Measurements from ENCODE around the gene SELENBP1. TPM values are rescaled to one million over a fixed set of nuclear protein-coding genes. Genes with fewer than 3 reads are reported as not detected.

SELENBP1 gene
- total and polyA plus RNA-seq, 2 of the 13 experiments (the other 11 are each of a cell fraction or from before 2014, with no cell fraction given), result 27.8 to 29.0 TPM

DNA sequence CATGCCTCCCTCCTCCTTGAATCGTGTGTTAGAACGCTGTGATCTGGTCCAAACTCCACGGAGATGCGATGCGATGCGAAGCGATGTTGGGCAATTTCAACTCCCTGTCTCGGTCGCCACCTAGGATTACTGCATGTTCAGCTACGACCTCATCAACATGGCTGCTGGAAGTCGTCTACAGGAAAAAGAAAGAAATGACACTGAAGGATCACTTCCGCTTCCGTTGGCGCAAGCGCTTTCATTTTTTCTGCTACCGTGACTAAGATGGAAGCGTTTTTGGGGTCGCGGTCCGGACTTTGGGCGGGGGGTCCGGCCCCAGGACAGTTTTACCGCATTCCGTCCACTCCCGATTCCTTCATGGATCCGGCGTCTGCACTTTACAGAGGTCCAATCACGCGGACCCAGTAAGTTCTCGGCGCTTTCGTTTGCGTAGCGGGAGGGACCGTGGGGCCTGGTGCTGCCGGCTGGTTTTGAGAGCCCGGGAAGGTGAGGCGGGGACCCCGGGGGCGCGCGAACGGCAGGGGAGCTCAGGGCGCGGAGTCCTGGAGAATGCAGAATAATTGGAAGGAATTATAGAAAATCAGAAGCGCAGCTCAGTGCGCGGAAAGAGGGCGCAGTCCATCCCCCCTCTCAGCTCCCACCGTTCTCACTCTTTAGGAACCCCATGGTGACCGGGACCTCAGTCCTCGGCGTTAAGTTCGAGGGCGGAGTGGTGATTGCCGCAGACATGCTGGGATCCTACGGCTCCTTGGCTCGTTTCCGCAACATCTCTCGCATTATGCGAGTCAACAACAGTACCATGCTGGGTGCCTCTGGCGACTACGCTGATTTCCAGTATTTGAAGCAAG, 27.0 kb upstream of the SELENBP1 start, which contains the start of gene PSMB4 (continued):
- TF ChIP-seq ZNF776 (CRISPR knock-in tag; IDR thresholded peaks at IDR 0.05) (no peak), FOXK2 (IDR thresholded peaks at IDR 0.05) (peak; percentile 70; the same call in 1 of the 2 replicates), ZNF350 (CRISPR knock-in tag; IDR thresholded peaks at IDR 0.05; ENCODE audit: borderline replicate concordance, low read depth) (peak; percentile 79; the same call in 1 of the 2 replicates), ZBTB3 (CRISPR knock-in tag; IDR thresholded peaks at IDR 0.05; ENCODE audit: borderline replicate concordance, low read depth) (0 out of 2 replicates have a peak, but pooled peaks have one; percentile 50), ZNF879 (CRISPR knock-in tag; IDR thresholded peaks at IDR 0.05) (no peak; the same call in 1 of the 2 replicates), MYNN (CRISPR knock-in tag; IDR thresholded peaks at IDR 0.05; ENCODE audit: low read depth) (no peak), PHB2 (IDR thresholded peaks at IDR 0.05; ENCODE audit: partially characterized antibody) (no peak), ZBTB8A (CRISPR knock-in tag; IDR thresholded peaks at IDR 0.05; ENCODE audit: borderline replicate concordance, low read depth) (no peak), NR2F1 (CRISPR knock-in tag; IDR thresholded peaks at IDR 0.05) (0 out of 4 replicates have a peak, but pooled peaks of 1 of the 2 experiments have one; percentile 12), NFIC (IDR thresholded peaks at IDR 0.05; ENCODE audit: low read length) (no peak), ZNF563 (CRISPR knock-in tag; IDR thresholded peaks at IDR 0.05) (no peak; the same call in 1 of the 2 replicates), EZH2 (conservative IDR thresholded peaks at IDR 0.05; ENCODE audit: low read depth, low read length) (no peak), ZNF549 (CRISPR knock-in tag; IDR thresholded peaks at IDR 0.05) (no peak), GTF3A (CRISPR knock-in tag; conservative IDR thresholded peaks at IDR 0.05) (no peak), FOXK1 (CRISPR knock-in tag; IDR thresholded peaks at IDR 0.05; ENCODE audit: borderline replicate concordance, low read depth) (peak; percentile 73; the same call in 1 of the 2 replicates)
- TF ChIP-seq, protein P1, sequence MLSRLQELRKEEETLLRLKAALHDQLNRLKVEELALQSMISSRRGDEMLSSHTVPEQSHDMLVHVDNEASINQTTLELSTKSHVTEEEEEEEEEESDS (CRISPR knock-in tag; IDR thresholded peaks at IDR 0.05; ENCODE audit: borderline replicate concordance), result 0 out of 2 replicates have a peak, but pooled peaks have one; percentile 62
- TF ChIP-seq, protein P2, sequence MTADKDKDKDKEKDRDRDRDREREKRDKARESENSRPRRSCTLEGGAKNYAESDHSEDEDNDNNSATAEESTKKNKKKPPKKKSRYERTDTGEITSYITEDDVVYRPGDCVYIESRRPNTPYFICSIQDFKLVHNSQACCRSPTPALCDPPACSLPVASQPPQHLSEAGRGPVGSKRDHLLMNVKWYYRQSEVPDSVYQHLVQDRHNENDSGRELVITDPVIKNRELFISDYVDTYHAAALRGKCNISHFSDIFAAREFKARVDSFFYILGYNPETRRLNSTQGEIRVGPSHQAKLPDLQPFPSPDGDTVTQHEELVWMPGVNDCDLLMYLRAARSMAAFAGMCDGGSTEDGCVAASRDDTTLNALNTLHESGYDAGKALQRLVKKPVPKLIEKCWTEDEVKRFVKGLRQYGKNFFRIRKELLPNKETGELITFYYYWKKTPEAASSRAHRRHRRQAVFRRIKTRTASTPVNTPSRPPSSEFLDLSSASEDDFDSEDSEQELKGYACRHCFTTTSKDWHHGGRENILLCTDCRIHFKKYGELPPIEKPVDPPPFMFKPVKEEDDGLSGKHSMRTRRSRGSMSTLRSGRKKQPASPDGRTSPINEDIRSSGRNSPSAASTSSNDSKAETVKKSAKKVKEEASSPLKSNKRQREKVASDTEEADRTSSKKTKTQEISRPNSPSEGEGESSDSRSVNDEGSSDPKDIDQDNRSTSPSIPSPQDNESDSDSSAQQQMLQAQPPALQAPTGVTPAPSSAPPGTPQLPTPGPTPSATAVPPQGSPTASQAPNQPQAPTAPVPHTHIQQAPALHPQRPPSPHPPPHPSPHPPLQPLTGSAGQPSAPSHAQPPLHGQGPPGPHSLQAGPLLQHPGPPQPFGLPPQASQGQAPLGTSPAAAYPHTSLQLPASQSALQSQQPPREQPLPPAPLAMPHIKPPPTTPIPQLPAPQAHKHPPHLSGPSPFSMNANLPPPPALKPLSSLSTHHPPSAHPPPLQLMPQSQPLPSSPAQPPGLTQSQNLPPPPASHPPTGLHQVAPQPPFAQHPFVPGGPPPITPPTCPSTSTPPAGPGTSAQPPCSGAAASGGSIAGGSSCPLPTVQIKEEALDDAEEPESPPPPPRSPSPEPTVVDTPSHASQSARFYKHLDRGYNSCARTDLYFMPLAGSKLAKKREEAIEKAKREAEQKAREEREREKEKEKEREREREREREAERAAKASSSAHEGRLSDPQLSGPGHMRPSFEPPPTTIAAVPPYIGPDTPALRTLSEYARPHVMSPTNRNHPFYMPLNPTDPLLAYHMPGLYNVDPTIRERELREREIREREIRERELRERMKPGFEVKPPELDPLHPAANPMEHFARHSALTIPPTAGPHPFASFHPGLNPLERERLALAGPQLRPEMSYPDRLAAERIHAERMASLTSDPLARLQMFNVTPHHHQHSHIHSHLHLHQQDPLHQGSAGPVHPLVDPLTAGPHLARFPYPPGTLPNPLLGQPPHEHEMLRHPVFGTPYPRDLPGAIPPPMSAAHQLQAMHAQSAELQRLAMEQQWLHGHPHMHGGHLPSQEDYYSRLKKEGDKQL (CRISPR knock-in tag; IDR thresholded peaks at IDR 0.05; ENCODE audit: low read depth), result no peak
